Lower leg skin (tissue), 4 donors: ENCODE results near the gene DISP2. TPM values are rescaled to one million over a fixed set of nuclear protein-coding genes. Genes with fewer than 3 reads are reported as not detected.

Experiments used
- DNase-seq, 2 donors: peaks; one replicate each; pipeline ENCODE4 v3.0.0-alpha.2; 2019; ENCODE audit warnings: low spot score in 2 of 2
- H3K4me3 ChIP-seq: fragments of 200-600 bp; sonication (generic); 2 replicates; pipeline ENCODE4 v1.5.1; 2017; ENCODE audit warnings: mild to moderate bottlenecking, low read depth; ENCODE audit not compliant: poor library complexity, severe bottlenecking
- POLR2A ChIP-seq, 2 donors: fragments of 450-650 bp; IDR thresholded peaks; one replicate each; pipeline ENCODE4 v1.6.1; 2016 to 2017; ENCODE audit warnings: antibody characterized with exemption in 2 of 2, mild to moderate bottlenecking in 1 of 2, moderate library complexity in 1 of 2
- WGBS, 2 donors: methylation state at CpG; one replicate each; pipeline ENCODE4 v1.1.5; 2018; 5-methylcytosine and 5-hydroxymethylcytosine counted together
- intact Hi-C: fragments of 100-400 bp; cut with DNase I; formaldehyde crosslinking; loops from one replicate; pipeline ENCODE4 v1.15.0; 2023; ENCODE audit warnings: low total_unique reads
- total RNA-seq, 4 donors: library from RNA; depleted of rRNA; stranded (reverse); fragments of >200 nt; gene quantifications; one replicate each; pipeline ENCODE4 v1.1.0, GENCODE V29; 2016
- TF ChIP-seq, protein P1 (sequence below), 3 donors: fragments of 450-650 bp; IDR thresholded peaks; one replicate each; pipeline ENCODE4 v1.5.1; 2016; ENCODE audit warnings: antibody characterized with exemption in 3 of 3, mild to moderate bottlenecking in 3 of 3, moderate library complexity in 2 of 3

DISP2 gene
- total RNA-seq, 4 donors from 2014 or later: 0.05 to 0.08 (median 0.06) TPM; not detected in 1

DNA sequence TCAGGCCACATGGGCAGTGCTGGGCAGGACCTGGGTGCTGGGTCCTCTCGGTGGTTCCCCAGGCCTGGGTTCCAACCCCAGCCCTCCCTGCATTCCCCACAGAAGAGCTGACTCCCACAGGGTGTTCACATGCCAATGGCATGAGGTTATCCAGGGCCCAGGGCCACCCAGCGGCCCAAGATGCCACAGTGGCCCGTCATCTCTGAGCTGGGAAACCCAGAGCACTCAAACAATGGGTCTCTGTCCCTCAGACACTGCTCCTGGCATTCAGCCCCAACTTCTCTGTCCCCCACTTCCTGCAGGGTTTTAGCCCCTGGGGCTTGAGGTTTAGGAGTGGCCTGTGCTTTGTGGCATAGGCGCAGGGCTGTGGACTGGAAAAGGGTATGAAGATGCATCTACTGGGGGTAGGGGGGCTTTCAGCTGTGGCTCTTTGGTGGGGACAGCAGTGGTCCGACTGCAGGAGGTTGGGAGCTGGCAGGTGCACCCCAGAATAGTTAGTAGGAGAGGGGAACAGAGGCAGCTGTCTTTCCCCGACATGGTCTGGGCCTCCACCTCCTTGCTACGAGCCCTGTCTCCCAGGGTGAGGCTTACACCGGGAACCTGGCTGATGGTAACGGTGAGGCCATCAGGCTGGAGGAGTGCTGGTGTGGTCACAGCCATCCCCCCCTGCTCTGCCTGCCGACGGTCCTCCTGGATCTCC lies 18.9 kb upstream of the DISP2 start:
- WGBS, 2 donors: 76 to 77% methylated on average over 7 to 11 of the region's 11 CpGs
- no peak overlapping the region for H3K4me3 ChIP-seq
- DNase-seq: no peak
- no peak for TF ChIP-seq POLR2A (IDR thresholded peaks at IDR 0.05)
- TF ChIP-seq, protein P1, sequence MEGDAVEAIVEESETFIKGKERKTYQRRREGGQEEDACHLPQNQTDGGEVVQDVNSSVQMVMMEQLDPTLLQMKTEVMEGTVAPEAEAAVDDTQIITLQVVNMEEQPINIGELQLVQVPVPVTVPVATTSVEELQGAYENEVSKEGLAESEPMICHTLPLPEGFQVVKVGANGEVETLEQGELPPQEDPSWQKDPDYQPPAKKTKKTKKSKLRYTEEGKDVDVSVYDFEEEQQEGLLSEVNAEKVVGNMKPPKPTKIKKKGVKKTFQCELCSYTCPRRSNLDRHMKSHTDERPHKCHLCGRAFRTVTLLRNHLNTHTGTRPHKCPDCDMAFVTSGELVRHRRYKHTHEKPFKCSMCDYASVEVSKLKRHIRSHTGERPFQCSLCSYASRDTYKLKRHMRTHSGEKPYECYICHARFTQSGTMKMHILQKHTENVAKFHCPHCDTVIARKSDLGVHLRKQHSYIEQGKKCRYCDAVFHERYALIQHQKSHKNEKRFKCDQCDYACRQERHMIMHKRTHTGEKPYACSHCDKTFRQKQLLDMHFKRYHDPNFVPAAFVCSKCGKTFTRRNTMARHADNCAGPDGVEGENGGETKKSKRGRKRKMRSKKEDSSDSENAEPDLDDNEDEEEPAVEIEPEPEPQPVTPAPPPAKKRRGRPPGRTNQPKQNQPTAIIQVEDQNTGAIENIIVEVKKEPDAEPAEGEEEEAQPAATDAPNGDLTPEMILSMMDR (IDR thresholded peaks at IDR 0.05): no peak
- intact Hi-C loops: no loop called here

DNA sequence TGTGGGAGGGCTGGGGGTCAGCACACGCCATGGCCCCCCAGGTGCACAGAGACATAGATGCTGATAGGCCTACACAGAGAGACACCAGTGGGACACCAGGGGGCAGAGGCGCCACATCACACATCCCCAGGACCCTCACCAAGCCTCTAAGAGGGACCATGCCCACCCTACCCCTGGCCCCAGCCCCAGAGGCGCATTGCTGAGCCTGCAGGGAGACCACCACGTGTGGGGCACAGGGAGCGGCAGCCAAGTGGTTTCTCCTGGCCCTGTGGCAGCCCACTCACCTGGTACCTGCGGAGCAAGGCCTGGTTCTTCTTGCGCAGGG lies 18.4 kb upstream of the DISP2 start:
- intact Hi-C loops: no loop called here
- DNase-seq: no peak
- WGBS, 2 donors: 74 to 81% methylated on average over 3 to 6 of the region's 7 CpGs
- H3K4me3 ChIP-seq: no peak overlapping the region
- TF ChIP-seq, protein P1 (IDR thresholded peaks at IDR 0.05): no peak
- TF ChIP-seq POLR2A (IDR thresholded peaks at IDR 0.05): no peak

DNA sequence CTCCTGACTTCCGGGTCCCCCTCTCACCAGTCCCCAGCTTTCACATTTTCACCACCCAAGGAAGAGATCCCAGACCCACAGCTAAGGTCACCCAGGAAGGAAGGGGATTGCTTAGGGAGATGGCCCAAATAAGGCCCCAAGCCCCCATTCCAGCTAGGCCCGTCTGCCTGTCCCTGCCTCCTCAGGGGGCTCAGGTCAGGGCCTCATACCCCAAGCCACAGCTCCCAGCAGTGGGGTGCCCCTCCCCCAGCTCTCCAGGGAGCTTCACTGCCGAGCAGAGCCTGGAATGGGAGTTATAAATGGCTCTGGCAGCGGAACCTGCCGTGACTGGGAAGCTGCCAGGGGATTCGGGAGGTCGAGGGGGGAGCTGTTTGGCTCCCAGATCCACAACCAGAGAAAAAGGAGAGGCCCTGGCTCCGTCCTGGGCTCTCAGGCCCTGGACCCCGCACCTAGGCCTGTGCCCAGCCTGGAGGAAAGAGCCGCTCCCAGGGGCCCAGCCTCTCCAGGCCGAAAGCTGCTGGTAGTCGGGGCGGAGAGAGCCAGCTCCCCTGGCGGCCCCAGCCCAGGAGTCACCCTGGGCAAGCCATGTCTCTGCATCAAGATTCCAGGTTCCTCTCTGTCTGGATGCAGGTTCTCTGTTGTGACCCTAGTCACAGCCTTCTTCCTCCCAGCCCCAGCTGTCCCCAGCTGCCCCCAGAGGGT lies 17.8 kb upstream of the DISP2 start:
- intact Hi-C loops: no loop called here
- DNase-seq: no peak
- WGBS, 2 donors: 5 to 21% methylated on average over 12 to 14 of the region's 14 CpGs

DNA sequence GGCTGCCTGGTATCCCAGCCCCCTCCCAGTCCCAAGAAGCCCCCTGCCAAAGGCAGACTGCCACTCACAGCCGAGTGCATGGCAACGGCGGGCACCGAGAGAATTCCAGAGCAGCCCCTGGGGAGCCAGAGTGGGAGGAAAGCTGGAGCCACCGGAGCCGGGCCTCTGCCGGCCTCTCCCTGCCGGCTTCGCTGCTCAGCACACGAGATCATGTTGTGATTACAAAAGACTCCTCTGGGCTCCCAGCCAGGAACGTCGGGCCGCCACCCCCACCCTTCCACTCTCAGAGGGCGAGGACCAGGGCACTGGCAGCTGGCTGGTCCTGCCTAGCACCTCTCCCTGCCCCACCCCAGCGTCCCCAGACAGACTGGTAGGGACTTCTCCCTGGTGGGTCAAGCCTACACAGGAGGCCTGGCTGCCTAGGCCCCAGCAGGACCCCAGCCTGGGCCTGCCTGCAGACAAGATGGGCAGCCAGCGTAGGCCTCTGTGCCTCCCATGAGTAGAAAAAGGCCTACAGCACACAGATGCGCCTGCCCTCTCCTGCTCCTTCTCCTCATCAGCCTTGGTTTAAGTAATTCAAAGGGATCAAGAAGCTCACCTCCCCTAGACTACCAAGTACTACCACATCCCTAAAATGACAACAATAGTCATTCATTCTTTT lies 17.1 kb upstream of the DISP2 start, which contains the start of gene CCDC9B:
Gene CCDC9B, minus strand, starts transcription at position 200 of the 661 bp plus-strand sequence. Its CDS starts 120 bp downstream, at position 80.
- intact Hi-C loops: no loop called here
- WGBS, 2 donors: 10 to 11% methylated on average over 14 to 17 of the region's 17 CpGs
- peak; percentile 87 to 98 for DNase-seq

More for the DNA sequence above, 17.8 kb upstream of the DISP2 start:
- no peak overlapping the region for H3K4me3 ChIP-seq
- TF ChIP-seq POLR2A (IDR thresholded peaks at IDR 0.05): no peak
- TF ChIP-seq, protein P1 (IDR thresholded peaks at IDR 0.05): no peak

DNA sequence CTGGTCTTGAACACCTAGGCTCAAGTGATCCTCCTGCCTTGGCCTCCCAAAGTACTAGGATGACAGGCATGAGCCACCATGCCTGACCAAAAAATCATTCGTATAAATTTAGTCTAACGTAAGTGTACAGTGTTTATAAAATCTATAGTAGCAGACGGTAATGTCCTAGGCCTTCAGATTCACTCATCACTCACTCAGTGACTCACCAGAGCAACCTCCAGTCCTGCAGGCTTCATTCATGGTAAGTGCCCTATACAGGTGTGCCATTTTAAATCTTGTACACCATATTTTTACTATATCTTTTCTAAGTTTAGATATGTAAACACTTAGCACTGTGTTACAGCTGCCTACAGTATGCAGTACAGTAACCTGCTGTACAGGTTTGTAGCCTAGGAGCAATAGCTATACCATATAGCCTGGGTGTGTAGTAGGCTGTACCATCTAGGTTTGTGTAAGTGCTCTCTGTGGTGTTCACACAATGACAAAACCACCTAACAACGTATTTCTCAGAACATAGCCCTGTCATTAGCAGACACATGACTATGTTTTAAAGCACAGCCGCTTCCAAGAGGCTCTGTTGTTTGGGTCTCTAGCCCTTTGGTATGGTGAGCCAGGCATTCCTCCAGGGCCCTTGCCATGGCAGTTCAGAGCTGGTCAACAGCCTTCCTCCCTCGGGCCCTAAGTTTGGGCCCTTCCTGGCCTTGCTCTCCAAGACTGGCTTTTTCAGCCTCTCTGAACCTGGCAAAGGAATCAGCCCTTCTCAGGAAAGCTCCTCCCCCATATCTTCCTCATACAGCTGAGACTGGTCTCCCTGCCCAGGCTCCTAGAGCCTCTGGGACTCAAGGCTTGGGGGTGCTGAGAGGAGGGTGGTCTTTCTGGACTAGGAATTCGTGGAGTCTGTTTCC lies 15.4 kb upstream of the DISP2 start:
- intact Hi-C loops: no loop called here
- WGBS, 2 donors: 57 to 61% methylated on average over 7 of the region's 7 CpGs
- DNase-seq: no peak
- TF ChIP-seq POLR2A (IDR thresholded peaks at IDR 0.05): no peak
- TF ChIP-seq, protein P1 (IDR thresholded peaks at IDR 0.05): no peak
- no peak overlapping the region for H3K4me3 ChIP-seq

More for the DNA sequence above, 17.1 kb upstream of the DISP2 start, which contains the start of gene CCDC9B:
- no peak for TF ChIP-seq POLR2A (IDR thresholded peaks at IDR 0.05)
- TF ChIP-seq, protein P1 (IDR thresholded peaks at IDR 0.05): no peak
- H3K4me3 ChIP-seq: no peak within 1 kb of the TSS
